Transverse colon (tissue), 4 donors: ENCODE data around the gene TXNIP. TPM values are rescaled to one million over a fixed set of nuclear protein-coding genes. Genes with fewer than 3 reads are reported as not detected.

Experiments
- DNase-seq: peaks from one replicate; pipeline ENCODE4 v3.0.0-alpha.2; 2019
- H3K27ac ChIP-seq, 4 donors: fragments of 200-600 bp; sonication (generic); 2 replicates each; pipeline ENCODE4 v1.5.1; 2016 to 2018; ENCODE audit warnings: inconsistent platforms in 4 of 4
- H3K27me3 ChIP-seq: fragments of 200-600 bp; sonication (generic); 2 replicates; pipeline ENCODE4 v1.5.1; 2017; ENCODE audit warnings: inconsistent platforms
- H3K36me3 ChIP-seq, 4 donors: fragments of 200-600 bp; sonication (generic); 2 replicates each; pipeline ENCODE4 v1.5.1; 2017 to 2019; ENCODE audit warnings: inconsistent platforms in 4 of 4
- H3K4me1 ChIP-seq, 4 donors: fragments of 200-600 bp; sonication (generic); 2 replicates each; pipeline ENCODE4 v1.5.1; 2017 to 2020; ENCODE audit warnings: inconsistent platforms in 4 of 4
- H3K4me3 ChIP-seq, 4 donors: fragments of 200-600 bp; sonication (generic); 1 replicate in 1 of 4; 2 replicates in 3 of 4; pipeline versions ENCODE4 v1.5.1 to v1.6.1; 2017 to 2019; ENCODE audit warnings: inconsistent platforms in 4 of 4
- H3K9me3 ChIP-seq, 2 donors: fragments of 200-600 bp; sonication (generic); 2 replicates each; pipeline ENCODE4 v1.5.1; 2017 to 2019; ENCODE audit warnings: inconsistent platforms in 2 of 2
- EP300 ChIP-seq: sonication (generic); formaldehyde crosslinking; IDR thresholded peaks from one replicate; pipeline ENCODE4 v1.6.1; 2017; ENCODE audit warnings: antibody characterized with exemption, low read depth
- POLR2A ChIP-seq: fragments of 450-650 bp; IDR thresholded peaks from one replicate; pipeline ENCODE4 v1.6.1; 2016; ENCODE audit warnings: antibody characterized with exemption, mild to moderate bottlenecking, moderate library complexity
- POLR2AphosphoS5 ChIP-seq, 3 donors: sonication (generic); formaldehyde crosslinking; IDR thresholded peaks; one replicate each; pipeline ENCODE4 v1.6.1; 2016; ENCODE audit warnings: antibody characterized with exemption in 3 of 3
- WGBS, 2 donors: methylation state at CpG; one replicate each; pipeline ENCODE4 v1.1.5; 2018; ENCODE audit warnings: low coverage in 1 of 2; 5-methylcytosine and 5-hydroxymethylcytosine counted together
- in situ Hi-C, 4 donors: fragments of 200-750 bp; cut with MboI; loops; one replicate each; pipeline versions ENCODE4 v1.15.0 to v1.15.1; 2017; ENCODE audit warnings: low sequenced_read_pairs in 3 of 4, low pct_ligation_motif_present in 1 of 4, low pct_unique_long_range_greater_than_20kb in 1 of 4
- intact Hi-C: fragments of 100-400 bp; cut with DNase I; formaldehyde crosslinking; loops from one replicate; pipeline ENCODE4 v1.15.1; 2023; ENCODE audit warnings: low total_unique reads
- total RNA-seq, 4 donors: library from RNA; depleted of rRNA; stranded (reverse); fragments of >200 nt; gene quantifications; one replicate each; pipeline ENCODE4 v1.1.0, GENCODE V29; 2016
- TF ChIP-seq, protein P1 (sequence below), 5 experiments: fragments of 200-600 bp in 3 of 5; fragments of 450-650 bp in 2 of 5; sonication (generic) in 3 of 5; IDR thresholded peaks; 1 replicate in 2 of 5; 2 replicates in 3 of 5; pipeline ENCODE4 v1.5.1; 2016 to 2017; ENCODE audit warnings: antibody characterized with exemption in 5 of 5, inconsistent platforms in 3 of 5, mild to moderate bottlenecking in 2 of 5, moderate library complexity in 1 of 5

The TXNIP gene
- total RNA-seq, 4 donors from 2014 or later: 296 to 2,602 (median 982) TPM

DNA sequence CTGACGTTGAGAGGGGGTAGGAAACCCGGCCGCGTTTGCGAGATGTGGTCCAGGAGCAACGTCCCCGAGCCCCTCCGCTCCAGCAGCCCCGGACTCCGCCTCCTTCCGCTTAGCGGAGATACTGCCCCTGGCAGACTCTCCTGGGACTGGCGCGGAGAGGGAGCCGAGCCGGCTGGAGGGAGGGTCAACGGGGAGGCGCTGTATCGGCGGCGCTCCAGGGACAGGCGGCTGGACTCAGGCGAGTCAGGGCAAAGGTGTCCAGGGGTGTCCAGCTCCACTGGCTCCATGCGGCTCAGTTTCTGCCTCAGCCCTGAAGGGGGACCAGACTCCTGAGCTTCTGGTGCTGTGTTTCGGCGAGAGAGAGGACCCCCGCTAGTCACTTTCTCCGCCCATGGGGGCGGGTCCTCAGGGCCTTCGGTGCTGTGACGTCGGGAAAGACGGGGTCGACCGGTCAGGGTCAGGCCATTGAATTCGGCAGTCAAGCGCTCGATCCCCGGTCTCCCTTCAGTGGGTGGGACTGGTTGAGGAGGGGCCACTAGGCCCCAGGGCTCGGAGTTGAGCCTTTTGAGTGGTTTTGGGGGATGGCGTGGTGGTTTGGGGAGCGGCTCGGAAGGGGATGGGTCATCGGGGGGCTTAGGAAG is 35.8 kb downstream of the TXNIP start:
- Histone ChIP-seq H3K36me3 (no peaks in the 10 kb centered on the region), H3K9me3 (no peaks in the 10 kb centered on the region), H3K4me3 (peak overlapping the region; percentile 42 to 67 (median 47)), H3K4me1 (peaks cover 31 to 77% (median 55%) of the 10 kb centered on the region in 4 donors), H3K27ac (peak overlapping the region; percentile 87 to 95 (median 90)), H3K27me3 (peaks cover 36% of the 10 kb centered on the region)
- TF ChIP-seq POLR2AphosphoS5 (IDR thresholded peaks at IDR 0.05) (peak; percentile 73 to 78 (median 78)), EP300 (no peak), POLR2A (peak; percentile 59)
- TF ChIP-seq, protein P1, sequence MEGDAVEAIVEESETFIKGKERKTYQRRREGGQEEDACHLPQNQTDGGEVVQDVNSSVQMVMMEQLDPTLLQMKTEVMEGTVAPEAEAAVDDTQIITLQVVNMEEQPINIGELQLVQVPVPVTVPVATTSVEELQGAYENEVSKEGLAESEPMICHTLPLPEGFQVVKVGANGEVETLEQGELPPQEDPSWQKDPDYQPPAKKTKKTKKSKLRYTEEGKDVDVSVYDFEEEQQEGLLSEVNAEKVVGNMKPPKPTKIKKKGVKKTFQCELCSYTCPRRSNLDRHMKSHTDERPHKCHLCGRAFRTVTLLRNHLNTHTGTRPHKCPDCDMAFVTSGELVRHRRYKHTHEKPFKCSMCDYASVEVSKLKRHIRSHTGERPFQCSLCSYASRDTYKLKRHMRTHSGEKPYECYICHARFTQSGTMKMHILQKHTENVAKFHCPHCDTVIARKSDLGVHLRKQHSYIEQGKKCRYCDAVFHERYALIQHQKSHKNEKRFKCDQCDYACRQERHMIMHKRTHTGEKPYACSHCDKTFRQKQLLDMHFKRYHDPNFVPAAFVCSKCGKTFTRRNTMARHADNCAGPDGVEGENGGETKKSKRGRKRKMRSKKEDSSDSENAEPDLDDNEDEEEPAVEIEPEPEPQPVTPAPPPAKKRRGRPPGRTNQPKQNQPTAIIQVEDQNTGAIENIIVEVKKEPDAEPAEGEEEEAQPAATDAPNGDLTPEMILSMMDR (IDR thresholded peaks at IDR 0.05): peak in 3 of 5 experiments; percentile 13 to 17 (median 13)
- intact Hi-C loops (no loop called here), in situ Hi-C loops (no loop called here)
- WGBS, 2 donors: 1% methylated on average over 15 of the region's 44 CpGs; no CpG with 5 or more reads in 1 of the 2 donors
- DNase-seq: peak; percentile 77

DNA sequence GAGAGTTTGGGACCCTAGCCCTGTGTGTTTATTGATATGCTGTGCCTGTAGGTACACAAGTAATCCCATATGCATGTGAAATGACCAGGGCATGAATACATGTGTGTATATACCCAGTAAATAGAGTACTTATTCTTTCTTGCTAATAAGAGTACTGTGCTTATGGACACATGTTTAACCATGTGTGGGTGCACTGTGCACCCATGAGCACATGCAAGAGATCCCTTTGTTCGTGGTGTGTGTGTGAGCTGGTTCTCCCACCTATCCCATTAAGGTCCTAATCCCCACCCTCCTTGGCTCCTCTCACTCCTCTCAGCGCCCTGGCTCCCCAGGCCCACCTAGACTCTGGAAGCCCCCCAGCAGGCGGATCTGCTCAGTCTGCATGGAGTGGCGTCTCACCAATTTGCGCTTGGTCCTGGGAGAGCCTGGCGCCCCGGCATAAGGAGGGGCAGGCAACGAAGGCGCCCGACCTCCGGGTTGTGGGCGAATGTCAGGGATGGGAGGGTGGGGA is 36.4 kb downstream of the TXNIP start:
- DNase-seq: no peak
- H3K27ac ChIP-seq: peak overlapping the region; percentile 87 to 95 (median 90)
- H3K9me3 ChIP-seq: no peaks in the 10 kb centered on the region
- H3K4me1 ChIP-seq: peaks cover 31 to 77% (median 58%) of the 10 kb centered on the region in 4 donors
- in situ Hi-C loops (no loop called here), intact Hi-C loops (loop anchor here (2.0 kb wide), 1 partner anchor 41 kb away; the partner anchor contains the start of gene PEX11B)
- H3K4me3 ChIP-seq: peak overlapping the region; percentile 42 to 67 (median 47)
- no peaks in the 10 kb centered on the region for H3K36me3 ChIP-seq
- no peak for TF ChIP-seq POLR2A
- no peak for TF ChIP-seq POLR2AphosphoS5 (IDR thresholded peaks at IDR 0.05)
- no peak for TF ChIP-seq EP300
- TF ChIP-seq, protein P1 (IDR thresholded peaks at IDR 0.05): no peak
- 6% methylated on average over 9 of the region's 12 CpGs; no CpG with 5 or more reads in 1 of the 2 donors for WGBS, 2 donors
- peaks cover 36% of the 10 kb centered on the region for H3K27me3 ChIP-seq

DNA sequence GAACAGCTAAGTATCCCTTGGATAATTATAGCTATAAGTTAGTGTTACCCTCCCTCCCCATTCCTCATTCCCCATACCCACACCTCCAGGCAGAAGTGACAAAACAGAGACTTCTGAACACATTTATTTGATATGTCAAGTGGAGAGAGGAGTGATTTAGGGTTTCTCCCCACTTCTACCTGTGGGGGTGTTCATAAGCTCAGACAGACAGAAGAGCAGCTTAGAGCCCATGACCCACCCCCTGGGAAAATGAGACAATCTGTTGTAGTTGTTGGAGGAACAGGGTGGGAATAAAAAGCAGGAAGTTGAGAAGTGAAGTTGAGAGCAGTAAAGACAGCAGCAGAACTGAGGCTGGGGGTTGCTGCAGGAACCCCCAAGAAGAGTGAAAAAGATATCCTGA is 37.0 kb downstream of the TXNIP start:
- DNase-seq: no peak
- TF ChIP-seq POLR2AphosphoS5 (IDR thresholded peaks at IDR 0.05) (no peak), EP300 (no peak), POLR2A (no peak)
- TF ChIP-seq, protein P1 (IDR thresholded peaks at IDR 0.05): no peak
- Histone ChIP-seq H3K4me3 (no peak overlapping the region), H3K4me1 (peaks cover 31 to 84% (median 64%) of the 10 kb centered on the region in 4 donors), H3K36me3 (no peaks in the 10 kb centered on the region), H3K9me3 (no peaks in the 10 kb centered on the region), H3K27me3 (peaks cover 36% of the 10 kb centered on the region), H3K27ac (peak overlapping the region; percentile 87 to 95 (median 90))
- intact Hi-C loops (loop anchor here (2.0 kb wide), 1 partner anchor 41 kb away; the partner anchor contains the start of gene PEX11B), in situ Hi-C loops (no loop called here)

DNA sequence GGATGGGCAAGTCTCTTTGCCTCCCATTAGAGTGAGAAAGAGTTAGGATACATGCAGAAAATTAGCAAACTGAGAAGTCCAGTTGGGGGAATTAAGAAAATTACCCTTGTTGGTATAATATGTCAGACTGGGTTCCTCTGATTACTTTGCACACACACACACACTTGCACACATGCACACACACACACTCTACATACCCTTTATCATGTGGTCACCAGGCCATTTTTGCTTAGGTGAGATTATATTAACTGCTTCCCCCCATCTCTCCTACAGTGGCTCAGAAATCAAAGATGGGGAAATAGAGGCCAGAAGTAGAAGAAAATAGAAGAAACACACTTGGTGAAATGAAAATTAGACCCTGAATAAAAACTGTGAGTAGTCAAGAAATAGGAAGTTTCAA is 37.6 kb downstream of the TXNIP start:
- Histone ChIP-seq H3K27me3 (peaks cover 36% of the 10 kb centered on the region), H3K9me3 (no peaks in the 10 kb centered on the region), H3K27ac (peak overlapping the region; percentile 89 to 96 (median 93)), H3K36me3 (no peaks in the 10 kb centered on the region), H3K4me3 (no peak overlapping the region), H3K4me1 (peaks cover 29 to 85% (median 64%) of the 10 kb centered on the region in 4 donors)
- intact Hi-C loops (loop anchor here (2.0 kb wide), 1 partner anchor 40 kb away; the partner anchor contains the start of gene PEX11B), in situ Hi-C loops (no loop called here)
- no peak for DNase-seq
- no peak for TF ChIP-seq EP300
- TF ChIP-seq POLR2AphosphoS5 (IDR thresholded peaks at IDR 0.05): no peak
- TF ChIP-seq, protein P1 (IDR thresholded peaks at IDR 0.05): no peak
- TF ChIP-seq POLR2A: no peak
